ENCODE results near the gene SDK1. TPM values are rescaled to one million over a fixed set of nuclear protein-coding genes. Genes with fewer than 3 reads are reported as not detected.

The SDK1 gene
- total RNA-seq, 6 experiments from 2014 or later, result not detected

GRCh38 chr7:4200546-4201094 is 899.6 kb downstream of the SDK1 start:
- no peak for TF ChIP-seq CTCF (IDR thresholded peaks at IDR 0.05)
- H3K9me3 Mint-ChIP-seq, result peaks cover 79% of the 10 kb centered on the region
- DNase-seq, result no peak
- no peaks in the 10 kb centered on the region for H3K36me3 Mint-ChIP-seq (ENCODE audit: low read depth)
- H3K4me3 Mint-ChIP-seq, result no peak overlapping the region
- H3K27ac Mint-ChIP-seq, result no peak overlapping the region
- peaks cover 3% of the 10 kb centered on the region for H3K27me3 Mint-ChIP-seq (ENCODE audit: insufficient read depth)
- no peaks in the 10 kb centered on the region for H3K4me1 Mint-ChIP-seq (ENCODE audit: low read depth)

GRCh38 chr7:4201566-4201965 is 900.5 kb downstream of the SDK1 start:
- Mint-ChIP-seq H3K4me1 (ENCODE audit: low read depth) (no peaks in the 10 kb centered on the region), H3K36me3 (ENCODE audit: low read depth) (no peaks in the 10 kb centered on the region), H3K27ac (no peak overlapping the region), H3K4me3 (no peak overlapping the region), H3K9me3 (peaks cover 75% of the 10 kb centered on the region), H3K27me3 (ENCODE audit: insufficient read depth) (peaks cover 3% of the 10 kb centered on the region)
- TF ChIP-seq CTCF (IDR thresholded peaks at IDR 0.05), result no peak
- DNase-seq, result no peak

DNA sequence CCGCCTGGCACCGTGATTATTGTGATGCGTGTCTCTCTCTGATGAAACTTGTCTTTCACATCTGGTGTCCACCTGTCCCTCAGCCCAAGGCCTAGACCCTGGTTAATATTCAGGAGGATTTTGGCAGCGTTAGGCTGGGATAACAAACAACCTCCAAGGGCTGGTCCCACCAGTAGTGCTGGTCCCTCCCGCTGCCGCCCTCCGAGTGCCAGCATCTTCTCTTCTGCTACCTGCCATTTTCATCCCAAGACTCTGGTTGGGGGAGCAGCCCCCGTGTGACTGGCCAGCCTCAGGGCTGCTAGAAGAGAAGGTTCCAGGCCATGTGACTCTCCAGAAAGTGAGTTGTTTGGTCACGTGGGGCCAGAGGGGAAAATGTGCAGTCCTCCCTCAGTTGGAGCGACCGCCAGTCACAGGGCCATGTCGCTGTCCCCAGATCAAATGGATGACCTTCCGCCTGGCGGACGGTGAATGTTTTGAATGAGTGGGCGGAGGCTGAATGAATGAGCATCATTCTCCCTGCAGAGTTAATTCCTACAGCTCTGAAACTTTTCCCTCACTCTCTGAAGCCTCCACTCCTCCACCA is 901.2 kb downstream of the SDK1 start:
- H3K4me3 Mint-ChIP-seq, result no peak overlapping the region
- H3K27me3 Mint-ChIP-seq (ENCODE audit: insufficient read depth), result peaks cover 3% of the 10 kb centered on the region
- no peak overlapping the region for H3K27ac Mint-ChIP-seq
- peaks cover 4% of the 10 kb centered on the region; the same call in 1 of the 2 replicates for H3K36me3 Mint-ChIP-seq (ENCODE audit: low read depth)
- no peak for DNase-seq
- no peak for TF ChIP-seq CTCF (IDR thresholded peaks at IDR 0.05)
- H3K4me1 Mint-ChIP-seq (ENCODE audit: low read depth), result no peaks in the 10 kb centered on the region
- H3K9me3 Mint-ChIP-seq, result peaks cover 75% of the 10 kb centered on the region

- H3K36me3 Mint-ChIP-seq (ENCODE audit: low read depth), result peaks cover 10% of the 10 kb centered on the region; the same call in 1 of the 2 replicates
- peaks cover 3% of the 10 kb centered on the region for H3K27me3 Mint-ChIP-seq (ENCODE audit: insufficient read depth)
- H3K4me3 Mint-ChIP-seq, result no peak overlapping the region
- no peak overlapping the region for H3K27ac Mint-ChIP-seq
- H3K4me1 Mint-ChIP-seq (ENCODE audit: low read depth), result no peaks in the 10 kb centered on the region
- no peak for DNase-seq
- no peak for TF ChIP-seq CTCF (IDR thresholded peaks at IDR 0.05)
- peaks cover 78% of the 10 kb centered on the region for H3K9me3 Mint-ChIP-seq
Measured at GRCh38 chr7:4202954-4203353, 901.9 kb downstream of the SDK1 start.

DNA sequence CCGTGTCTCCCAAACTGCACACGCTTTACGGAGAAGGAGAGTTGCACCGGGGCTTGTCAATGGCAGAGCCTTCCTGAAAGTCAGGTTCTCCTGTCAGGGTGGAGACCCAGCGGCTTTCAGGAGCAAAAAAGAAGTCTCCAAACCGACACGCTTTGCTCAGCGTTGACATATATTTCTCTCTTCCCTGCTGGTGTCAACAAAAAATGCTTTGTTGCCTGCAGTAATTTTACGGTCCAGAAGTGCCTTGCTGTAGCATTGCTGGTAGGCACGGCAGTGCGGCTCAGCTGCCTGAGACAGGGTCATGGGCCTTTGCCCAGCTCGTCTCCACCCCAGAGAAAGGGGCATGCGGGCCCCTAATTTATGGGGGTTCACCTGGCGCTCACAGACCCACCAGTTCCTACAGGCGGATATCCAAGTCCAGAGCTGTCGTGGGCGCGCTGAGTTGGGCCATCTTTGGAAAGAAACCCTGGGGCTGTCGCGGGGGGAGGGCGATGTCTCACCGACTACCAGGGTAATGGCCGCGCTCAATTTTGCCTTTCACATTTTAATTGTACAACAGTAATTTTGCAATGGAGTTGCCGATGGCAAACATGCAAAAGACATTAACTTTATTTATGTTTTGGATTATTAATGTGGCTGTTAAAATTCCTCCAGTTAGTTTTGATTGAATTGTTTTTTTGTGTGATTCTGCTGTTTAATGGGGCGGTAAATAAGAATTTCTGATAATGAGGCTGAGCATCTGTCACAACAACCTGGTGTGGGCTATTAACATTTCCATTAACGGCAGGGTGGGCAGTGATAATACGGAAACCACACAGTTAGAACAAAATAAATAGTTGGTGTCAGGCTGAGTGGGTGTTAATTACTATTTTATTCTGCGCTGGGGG is 902.8 kb downstream of the SDK1 start:
- Mint-ChIP-seq H3K4me1 (ENCODE audit: low read depth) (no peaks in the 10 kb centered on the region), H3K27ac (no peak overlapping the region), H3K36me3 (ENCODE audit: low read depth) (peaks cover 10% of the 10 kb centered on the region; the same call in 1 of the 2 replicates)

More for the DNA sequence above, 902.8 kb downstream of the SDK1 start:
- H3K27me3 Mint-ChIP-seq (ENCODE audit: insufficient read depth), result peaks cover 3% of the 10 kb centered on the region
- no peak for TF ChIP-seq CTCF (IDR thresholded peaks at IDR 0.05)
- H3K4me3 Mint-ChIP-seq, result no peak overlapping the region
- no peak for DNase-seq
- peaks cover 75% of the 10 kb centered on the region for H3K9me3 Mint-ChIP-seq
